A673 (cell line): ENCODE data around the gene RPL4. TPM values are rescaled to one million over a fixed set of nuclear protein-coding genes. Genes with fewer than 3 reads are reported as not detected.
"Not testable (repeated sequence)": the region's sequence is repeated elsewhere in the genome, so short reads cannot be mapped to it uniquely, and the experiment has no call there.

Experiments used
- BruUV-seq: library from RNA; stranded (reverse); fragments of 400-500 nt; replicated peaks from 2 replicates; lab custom pipeline; 2021; lab: Mats Ljungman, UMichigan
- CTCF ChIA-PET: fragments of 300-600 bp; sonication (Branson Sonifier 250); formaldehyde crosslinking; loops from one replicate; lab custom pipeline; 2022; ENCODE audit warnings: antibody characterized with exemption; lab: Charles Lee
- POLR2A ChIA-PET: fragments of 300-600 bp; sonication (Branson Sonifier 250); formaldehyde crosslinking; loops from one replicate; lab custom pipeline; 2022; ENCODE audit warnings: antibody characterized with exemption; ENCODE audit not compliant: low non-redundant PET; lab: Charles Lee
- DNase-seq: peaks from one replicate; pipeline ENCODE4 v3.0.0-alpha.2; 2015; ENCODE audit warnings: low spot score
- H3K27ac ChIP-seq: fragments of 200-600 bp; sonication (generic); 2 replicates; pipeline ENCODE4 v1.5.1; 2016; ENCODE audit warnings: mixed run types, low read depth, mild to moderate bottlenecking, mixed read lengths, antibody characterized with exemption, low read length; ENCODE audit not compliant: poor library complexity, severe bottlenecking
- H3K27me3 ChIP-seq: fragments of 200-600 bp; sonication (generic); replicated peaks from 2 replicates; pipeline ENCODE4 v1.6.1; 2017; ENCODE audit warnings: mixed run types, low read depth, mild to moderate bottlenecking, mixed read lengths, antibody characterized with exemption, low read length; ENCODE audit not compliant: insufficient read depth, poor library complexity
- H3K36me3 ChIP-seq: fragments of 200-600 bp; sonication (generic); 2 replicates; pipeline ENCODE4 v1.6.1; 2016; ENCODE audit warnings: mixed run types, mild to moderate bottlenecking, mixed read lengths, antibody characterized with exemption, low read length; ENCODE audit not compliant: insufficient read depth, poor library complexity, severe bottlenecking
- H3K4me1 ChIP-seq: fragments of 200-600 bp; sonication (generic); 2 replicates; pipeline ENCODE4 v1.6.1; 2017; ENCODE audit warnings: mixed run types, mild to moderate bottlenecking, mixed read lengths, antibody characterized with exemption, low read length; ENCODE audit not compliant: insufficient read depth, poor library complexity, severe bottlenecking
- H3K4me3 ChIP-seq: fragments of 200-600 bp; sonication (generic); 2 replicates; pipeline ENCODE4 v1.5.1; 2016; ENCODE audit warnings: low read depth, mixed run types, mild to moderate bottlenecking, mixed read lengths, low read length; ENCODE audit not compliant: poor library complexity, severe bottlenecking
- H3K9me3 ChIP-seq: fragments of 200-600 bp; sonication (generic); 2 replicates; pipeline ENCODE4 v1.6.1; 2016; ENCODE audit warnings: mixed run types, low read depth, mild to moderate bottlenecking, mixed read lengths, antibody characterized with exemption, low read length; ENCODE audit not compliant: poor library complexity, severe bottlenecking
- EZH2 ChIP-seq: fragments of 200-600 bp; sonication (generic); IDR thresholded peaks from 2 replicates; pipeline ENCODE4 v1.6.1; 2017; ENCODE audit warnings: borderline replicate concordance, low read depth, mild to moderate bottlenecking, mixed read lengths, antibody characterized with exemption, low read length; ENCODE audit not compliant: poor library complexity, severe bottlenecking
- intact Hi-C: fragments of 100-400 bp; cut with micrococcal nuclease; formaldehyde crosslinking; loops from one replicate; pipeline ENCODE4 v1.10.0; 2022; ENCODE audit not compliant: unreplicated experiment
- total RNA-seq: library from RNA; stranded (reverse); gene quantifications from 2 replicates; pipeline ENCODE4 v1.2.3, GENCODE V29; 2021
- TF ChIP-seq, protein P1 (sequence below): fragments of 300-800, 200-600 bp; sonication (generic); conservative IDR thresholded peaks from 2 replicates; pipeline ENCODE4 v1.5.1; 2017; ENCODE audit warnings: low read depth, mild to moderate bottlenecking, antibody characterized with exemption, low read length, moderate library complexity, mixed read lengths

The RPL4 gene
- total RNA-seq, 1 experiment from 2014 or later: 2,830 TPM

- Histone ChIP-seq H3K36me3 (peaks cover 62% of the 10 kb centered on the region), H3K27me3 (no peaks in the 10 kb centered on the region), H3K27ac (peak overlapping the region; percentile 93), H3K4me3 (peak overlapping the region; percentile 72), H3K9me3 (no peaks in the 10 kb centered on the region), H3K4me1 (peaks cover 15% of the 10 kb centered on the region)
- ChIA-PET CTCF (no interaction called here), POLR2A (no interaction called here)
- intact Hi-C loops: no loop called here
- TF ChIP-seq, protein P1, sequence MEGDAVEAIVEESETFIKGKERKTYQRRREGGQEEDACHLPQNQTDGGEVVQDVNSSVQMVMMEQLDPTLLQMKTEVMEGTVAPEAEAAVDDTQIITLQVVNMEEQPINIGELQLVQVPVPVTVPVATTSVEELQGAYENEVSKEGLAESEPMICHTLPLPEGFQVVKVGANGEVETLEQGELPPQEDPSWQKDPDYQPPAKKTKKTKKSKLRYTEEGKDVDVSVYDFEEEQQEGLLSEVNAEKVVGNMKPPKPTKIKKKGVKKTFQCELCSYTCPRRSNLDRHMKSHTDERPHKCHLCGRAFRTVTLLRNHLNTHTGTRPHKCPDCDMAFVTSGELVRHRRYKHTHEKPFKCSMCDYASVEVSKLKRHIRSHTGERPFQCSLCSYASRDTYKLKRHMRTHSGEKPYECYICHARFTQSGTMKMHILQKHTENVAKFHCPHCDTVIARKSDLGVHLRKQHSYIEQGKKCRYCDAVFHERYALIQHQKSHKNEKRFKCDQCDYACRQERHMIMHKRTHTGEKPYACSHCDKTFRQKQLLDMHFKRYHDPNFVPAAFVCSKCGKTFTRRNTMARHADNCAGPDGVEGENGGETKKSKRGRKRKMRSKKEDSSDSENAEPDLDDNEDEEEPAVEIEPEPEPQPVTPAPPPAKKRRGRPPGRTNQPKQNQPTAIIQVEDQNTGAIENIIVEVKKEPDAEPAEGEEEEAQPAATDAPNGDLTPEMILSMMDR: no peak
- no peak for TF ChIP-seq EZH2
- no TSS peak for BruUV-seq
- no peak for DNase-seq
Measured at GRCh38 chr15:66502491-66502890, 2.2 kb downstream of the RPL4 start.

- POLR2A ChIA-PET, H3K27ac ChIP-seq, BruUV-seq, H3K4me3 ChIP-seq, CTCF ChIA-PET, H3K9me3 ChIP-seq, H3K27me3 ChIP-seq, intact Hi-C loops, DNase-seq: not testable (repeated sequence)
- Histone ChIP-seq H3K36me3 (peaks cover 62% of the 10 kb centered on the region), H3K4me1 (peaks cover 15% of the 10 kb centered on the region)
Measured at GRCh38 chr15:66500346-66500745, 4.3 kb downstream of the RPL4 start.

GRCh38 chr15:66498501-66499386, 5.9 kb downstream of the RPL4 start:
- ChIA-PET CTCF (interaction anchor here (1.1 to 2.4 kb wide), 2 partner anchors 112 to 206 kb away, joined by 3 to 24 read pairs; partner anchors contain the start of gene MAP2K1), POLR2A (interaction anchor here (0.6 kb wide), 1 partner anchor 1808 kb away, joined by 3 read pairs; no protein-coding TSS in a partner anchor)
- H3K9me3 ChIP-seq: no peaks in the 10 kb centered on the region
- H3K27ac ChIP-seq: peak overlapping the region; percentile 83
- H3K27me3 ChIP-seq: no peaks in the 10 kb centered on the region
- TF ChIP-seq, protein P1: peak; percentile 57
- no peak for TF ChIP-seq EZH2
- peaks cover 15% of the 10 kb centered on the region for H3K4me1 ChIP-seq
- intact Hi-C loops: loop anchor here (5.0 kb wide), 1 partner anchor 246 kb away; the partner anchor contains the start of gene MEGF11
- peaks cover 69% of the 10 kb centered on the region for H3K36me3 ChIP-seq
- no TSS peak for BruUV-seq
- no peak overlapping the region for H3K4me3 ChIP-seq
- DNase-seq: peak; percentile 67
